HAP-1 (cell line): ENCODE results near the gene RHOXF1.
"Not testable (repeated sequence)": the region's sequence is repeated elsewhere in the genome, so short reads cannot be mapped to it uniquely, and the experiment has no call there.

Source experiments
- DNase-seq, 2 experiments: peaks; one replicate each; pipeline ENCODE4 v3.0.0-alpha.2; 2016 to 2020; ENCODE audit warnings: low spot score in 2 of 2
- H3K27me3 ChIP-seq: fragments of 250-450 bp; sonication (Bioruptor Pico); 2 replicates; pipeline ENCODE4 v1.5.1; 2020; ENCODE audit warnings: low read depth, mild to moderate bottlenecking, moderate library complexity
- H3K36me3 ChIP-seq: fragments of 250-450 bp; sonication (Bioruptor Pico); replicated peaks from 2 replicates; pipeline ENCODE4 v1.5.1; 2020; ENCODE audit warnings: mild to moderate bottlenecking
- H3K4me1 ChIP-seq: fragments of 250-450 bp; sonication (Bioruptor Pico); 2 replicates; pipeline ENCODE4 v1.5.1; 2020; ENCODE audit warnings: mild to moderate bottlenecking
- H3K4me3 ChIP-seq: fragments of 250-450 bp; sonication (Bioruptor Pico); 2 replicates; pipeline ENCODE4 v1.5.1; 2020; ENCODE audit warnings: mild to moderate bottlenecking, moderate library complexity
- H3K9me3 ChIP-seq: fragments of 250-450 bp; sonication (Bioruptor Pico); 2 replicates; pipeline ENCODE4 v1.5.1; 2020; ENCODE audit warnings: mild to moderate bottlenecking, moderate library complexity
- in situ Hi-C: fragments of 300-500 bp; cut with MboI; formaldehyde crosslinking; loops from 3 replicates; pipeline ENCODE4 v1.14.3; 2020; ENCODE audit warnings: low sequenced_read_pairs, inconsistent platforms, mixed read lengths

RHOXF1 gene

GRCh38 chrX:120128306-120128846 lies 12.7 kb upstream of the RHOXF1 start:
- not testable (repeated sequence) for H3K27me3 ChIP-seq, H3K4me3 ChIP-seq, DNase-seq, H3K36me3 ChIP-seq, H3K9me3 ChIP-seq
- in situ Hi-C loops, result loop anchor here (25.0 kb wide), 2 partner anchors 341 to 616 kb away; partner anchors contain the start of gene RPL39
- peaks cover 23% of the 10 kb centered on the region for H3K4me1 ChIP-seq

- Histone ChIP-seq H3K9me3 (no peaks in the 10 kb centered on the region), H3K4me1 (peaks cover 19% of the 10 kb centered on the region), H3K27me3 (no peaks in the 10 kb centered on the region), H3K36me3 (no peaks in the 10 kb centered on the region), H3K4me3 (no peak overlapping the region)
- DNase-seq, result no peak
- in situ Hi-C loops, result loop anchor here (25.0 kb wide), 2 partner anchors 338 to 613 kb away; partner anchors contain the start of gene RPL39
Observed at GRCh38 chrX:120125444-120125843, 9.7 kb upstream of the RHOXF1 start.

- no peaks in the 10 kb centered on the region for H3K27me3 ChIP-seq
- no peaks in the 10 kb centered on the region for H3K4me1 ChIP-seq
- in situ Hi-C loops, result no loop called here
- H3K9me3 ChIP-seq, result no peaks in the 10 kb centered on the region
- no peak overlapping the region for H3K4me3 ChIP-seq
- no peaks in the 10 kb centered on the region for H3K36me3 ChIP-seq
- DNase-seq, result no peak
Observed at GRCh38 chrX:120120223-120120622, 4.5 kb upstream of the RHOXF1 start.

GRCh38 chrX:120111611-120112010 lies 4.1 kb downstream of the RHOXF1 start:
- H3K36me3 ChIP-seq, result no peaks in the 10 kb centered on the region
- no peaks in the 10 kb centered on the region for H3K27me3 ChIP-seq
- no peak for DNase-seq
- no peaks in the 10 kb centered on the region for H3K4me1 ChIP-seq
- H3K4me3 ChIP-seq, result no peak overlapping the region
- H3K9me3 ChIP-seq, result no peaks in the 10 kb centered on the region
- in situ Hi-C loops, result no loop called here

- in situ Hi-C loops, result no loop called here
- DNase-seq, result no peak
- Histone ChIP-seq H3K9me3 (no peaks in the 10 kb centered on the region), H3K27me3 (no peaks in the 10 kb centered on the region), H3K4me3 (no peak overlapping the region), H3K36me3 (no peaks in the 10 kb centered on the region), H3K4me1 (no peaks in the 10 kb centered on the region)
Observed at GRCh38 chrX:120109378-120109777, 6.3 kb downstream of the RHOXF1 start.

- H3K4me3 ChIP-seq, H3K27me3 ChIP-seq, DNase-seq, in situ Hi-C loops, H3K4me1 ChIP-seq, H3K36me3 ChIP-seq: not testable (repeated sequence)
- peaks cover 11% of the 10 kb centered on the region for H3K9me3 ChIP-seq
Observed at GRCh38 chrX:120104707-120105106, 11.0 kb downstream of the RHOXF1 start.

GRCh38 chrX:120101057-120101456 lies 14.7 kb downstream of the RHOXF1 start:
- in situ Hi-C loops, DNase-seq, H3K36me3 ChIP-seq, H3K27me3 ChIP-seq, H3K4me1 ChIP-seq, H3K4me3 ChIP-seq: not testable (repeated sequence)
- H3K9me3 ChIP-seq, result peaks cover 11% of the 10 kb centered on the region

GRCh38 chrX:120090208-120090607 lies 25.5 kb downstream of the RHOXF1 start:
- Histone ChIP-seq H3K36me3 (no peaks in the 10 kb centered on the region), H3K9me3 (no peaks in the 10 kb centered on the region), H3K4me1 (peaks cover 8% of the 10 kb centered on the region), H3K27me3 (no peaks in the 10 kb centered on the region), H3K4me3 (no peak overlapping the region)
- in situ Hi-C loops, result loop anchor here (10.0 kb wide), 2 partner anchors 75 to 115 kb away; no protein-coding TSS in a partner anchor
- peak; percentile 52 to 74 for DNase-seq

- H3K4me3 ChIP-seq, result no peak overlapping the region
- no peaks in the 10 kb centered on the region for H3K9me3 ChIP-seq
- peaks cover 8% of the 10 kb centered on the region for H3K4me1 ChIP-seq
- no peaks in the 10 kb centered on the region for H3K27me3 ChIP-seq
- DNase-seq, result no peak
- in situ Hi-C loops, result no loop called here
- no peaks in the 10 kb centered on the region for H3K36me3 ChIP-seq
Observed at GRCh38 chrX:120087289-120088017, 28.3 kb downstream of the RHOXF1 start.

- in situ Hi-C loops, H3K4me3 ChIP-seq, H3K9me3 ChIP-seq, H3K27me3 ChIP-seq, DNase-seq, H3K4me1 ChIP-seq, H3K36me3 ChIP-seq: not testable (repeated sequence)
Observed at GRCh38 chrX:120085553-120086185, 30.0 kb downstream of the RHOXF1 start.

- H3K27me3 ChIP-seq, in situ Hi-C loops, H3K4me1 ChIP-seq, DNase-seq, H3K9me3 ChIP-seq, H3K36me3 ChIP-seq, H3K4me3 ChIP-seq: not testable (repeated sequence)
Observed at GRCh38 chrX:120077590-120077989, 38.1 kb downstream of the RHOXF1 start, which contains the start of gene RHOXF2B. Gene RHOXF2B, minus strand, starts transcription at chrX:120077690. Its CDS starts 138 bp downstream, at chrX:120077552.

GRCh38 chrX:120066169-120066568 lies 49.5 kb downstream of the RHOXF1 start:
- not testable (repeated sequence) for DNase-seq

More at GRCh38 chrX:120066169-120066568, 49.5 kb downstream of the RHOXF1 start:
- H3K9me3 ChIP-seq, H3K36me3 ChIP-seq, in situ Hi-C loops, H3K4me3 ChIP-seq, H3K27me3 ChIP-seq, H3K4me1 ChIP-seq: not testable (repeated sequence)
